H54 (cell line): Measurements from ENCODE around the gene PAK4.

Experiments used
- DNase-seq: peaks from one replicate; pipeline ENCODE4 v3.0.0; 2011; ENCODE audit warnings: low spot score, mixed read lengths; ENCODE audit not compliant: insufficient read length
- FAIRE-seq: peaks from 3 replicates; lab custom pipeline; 2011; peaks lifted over from hg19 to GRCh38; lab: Jason Lieb, UNC
- POLR2A ChIP-seq: IDR thresholded peaks from 2 replicates; pipeline ENCODE4 v1.6.1; 2011; ENCODE audit warnings: low read depth, mild to moderate bottlenecking, low read length

Gene PAK4

GRCh38 chr19:39174558-39175544 lies 49.3 kb downstream of the PAK4 start:
- no peak for FAIRE-seq
- DNase-seq: no peak
- TF ChIP-seq POLR2A: no peak

- no peak for DNase-seq
- no peak for TF ChIP-seq POLR2A
- no peak for FAIRE-seq
Measured at GRCh38 chr19:39175564-39175963, 50.0 kb downstream of the PAK4 start.

DNA sequence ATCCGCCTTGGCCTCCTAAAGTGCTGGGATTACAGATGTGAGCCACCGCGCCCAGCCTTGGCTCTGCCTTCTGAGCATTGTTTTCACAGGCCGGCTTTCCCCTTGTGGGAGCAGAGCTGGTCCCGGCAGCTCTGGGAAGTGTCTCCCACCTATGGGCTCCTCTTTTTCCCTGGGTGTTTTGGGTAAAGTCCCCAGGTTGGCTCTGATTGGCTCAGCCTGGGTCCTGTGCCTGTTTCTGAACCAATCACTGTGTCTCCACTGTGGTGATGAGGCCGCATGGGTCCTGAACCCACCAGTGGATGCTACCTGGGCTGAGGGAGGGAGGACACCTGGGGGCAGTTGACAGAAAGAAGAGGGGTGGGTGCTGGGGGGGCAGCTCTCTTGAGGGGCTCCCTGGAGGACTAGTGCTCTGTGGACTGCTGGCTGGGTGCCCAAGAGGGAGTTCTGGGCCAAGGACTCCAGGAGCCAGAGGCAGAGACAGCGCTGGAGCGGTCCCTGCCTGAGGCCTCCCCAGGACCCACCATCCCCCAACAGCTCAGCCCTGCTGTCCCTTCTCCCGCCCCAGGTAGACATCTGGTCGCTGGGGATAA lies 51.6 kb downstream of the PAK4 start:
- no peak for TF ChIP-seq POLR2A
- FAIRE-seq: no peak

DNA sequence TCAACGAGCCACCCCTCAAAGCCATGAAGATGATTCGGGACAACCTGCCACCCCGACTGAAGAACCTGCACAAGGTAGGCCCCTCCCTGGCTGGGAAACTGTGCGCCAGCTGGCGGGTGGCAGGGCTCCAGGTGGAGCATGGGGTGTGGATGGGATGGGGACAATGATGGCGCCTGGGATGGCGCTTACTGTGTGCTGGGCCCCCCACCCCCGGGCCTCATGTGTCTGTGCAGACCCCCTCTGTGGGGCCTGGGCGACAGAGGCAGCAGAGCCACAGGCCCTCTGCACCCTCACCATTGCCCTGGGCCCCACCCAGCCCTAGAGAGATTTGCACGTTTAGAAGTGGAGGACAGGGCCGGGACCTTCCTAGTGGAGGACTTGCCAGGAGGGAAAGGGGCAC lies 52.1 kb downstream of the PAK4 start:
- no peak for TF ChIP-seq POLR2A
- DNase-seq (no peak), FAIRE-seq (no peak)

More for the DNA sequence above, 51.6 kb downstream of the PAK4 start:
- DNase-seq: no peak

- DNase-seq (no peak), FAIRE-seq (no peak)
- TF ChIP-seq POLR2A: no peak
Measured at GRCh38 chr19:39178296-39179006, 52.9 kb downstream of the PAK4 start.

DNA sequence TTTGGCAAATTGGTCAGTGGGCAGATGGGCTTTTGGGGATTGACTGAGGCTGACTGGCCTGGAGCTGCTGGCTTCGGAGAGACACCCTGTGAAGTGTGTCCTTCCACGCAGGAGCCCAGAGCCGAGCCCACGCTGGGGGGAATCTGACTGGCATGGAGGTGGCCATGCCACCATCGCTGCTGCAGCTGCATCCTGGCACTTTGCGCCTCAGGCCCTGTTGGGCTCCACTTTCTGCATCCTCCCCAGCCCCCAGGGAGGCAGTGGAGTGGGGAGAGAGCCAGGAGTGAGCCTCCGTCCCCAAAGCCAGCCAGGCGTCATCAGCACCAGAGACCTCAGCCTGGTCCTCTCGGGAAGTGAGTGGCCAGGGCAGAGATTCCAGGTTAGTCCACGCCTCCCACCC lies 54.2 kb downstream of the PAK4 start:
- no peak for FAIRE-seq
- no peak for TF ChIP-seq POLR2A
- DNase-seq: no peak

DNA sequence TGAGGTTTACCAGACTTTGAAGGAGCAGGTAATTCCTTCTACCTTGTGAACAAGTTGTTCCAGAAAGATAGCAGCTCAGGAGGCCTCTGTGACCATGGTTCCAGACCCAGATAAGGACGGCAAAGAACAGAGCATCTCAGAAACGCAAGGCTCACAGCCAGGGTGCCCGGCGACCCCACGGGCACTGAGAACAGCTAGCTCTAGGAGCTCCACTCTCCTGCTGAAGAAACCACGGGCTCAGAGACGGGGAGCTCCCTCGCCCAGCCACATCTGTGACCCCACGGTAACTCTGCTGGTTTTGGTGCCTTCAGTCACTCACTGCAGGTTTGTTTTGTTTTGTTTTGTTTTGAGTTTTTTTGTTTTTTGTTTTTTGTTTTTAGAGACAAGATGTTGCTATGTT lies 55.2 kb downstream of the PAK4 start:
- no peak for DNase-seq
- FAIRE-seq: no peak
- no peak for TF ChIP-seq POLR2A

DNA sequence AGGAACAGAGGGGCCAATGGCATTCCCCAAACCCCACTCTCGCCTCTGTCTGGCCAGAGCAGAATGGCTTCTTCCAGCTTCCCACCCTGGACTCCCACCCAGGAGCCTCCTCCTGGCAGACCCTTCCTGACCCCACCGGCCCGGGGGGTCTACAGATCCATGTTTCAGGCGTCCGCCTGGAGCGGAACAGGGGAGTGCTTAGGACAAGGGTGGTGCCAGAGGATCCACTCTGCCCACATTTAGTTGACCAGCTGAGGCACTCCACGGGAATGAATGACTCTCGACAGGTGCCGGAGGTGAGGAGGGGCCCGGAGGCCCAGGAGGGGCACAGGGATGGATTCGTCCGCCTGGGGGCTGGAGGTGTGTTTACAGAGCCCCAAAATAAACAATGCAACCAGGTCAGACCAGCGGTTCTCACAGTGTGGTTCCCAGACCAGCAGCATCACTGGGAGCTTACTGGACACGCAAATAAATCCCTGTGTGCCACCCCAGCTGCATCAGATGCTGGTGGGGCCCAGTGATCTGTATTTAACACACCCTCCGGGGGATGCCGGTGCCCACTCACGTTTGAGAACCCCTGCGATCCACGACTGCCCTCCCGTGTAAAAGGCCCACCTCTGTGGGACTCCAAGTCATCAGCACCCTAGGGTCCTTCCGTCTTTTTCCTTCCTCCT lies 56.1 kb downstream of the PAK4 start:
- no peak for DNase-seq
- no peak for FAIRE-seq
- no peak for TF ChIP-seq POLR2A

DNA sequence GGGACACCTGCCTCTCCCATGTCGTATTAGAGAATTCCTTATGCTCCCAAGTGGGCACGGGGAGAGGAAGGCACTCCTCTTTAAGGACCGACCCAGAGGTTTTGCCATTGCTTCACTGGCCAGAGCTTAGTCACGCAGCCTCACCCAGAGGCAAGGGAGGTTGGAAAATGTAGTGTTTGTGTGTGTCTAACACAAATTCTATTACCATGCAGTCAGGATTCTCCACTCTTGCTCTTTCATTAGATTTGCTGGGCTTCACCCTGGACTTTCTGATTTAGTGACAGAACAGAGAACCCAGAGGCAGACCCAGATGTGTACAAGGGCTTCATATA lies 56.6 kb downstream of the PAK4 start:
- no peak for FAIRE-seq
- no peak for DNase-seq
- no peak for TF ChIP-seq POLR2A

DNA sequence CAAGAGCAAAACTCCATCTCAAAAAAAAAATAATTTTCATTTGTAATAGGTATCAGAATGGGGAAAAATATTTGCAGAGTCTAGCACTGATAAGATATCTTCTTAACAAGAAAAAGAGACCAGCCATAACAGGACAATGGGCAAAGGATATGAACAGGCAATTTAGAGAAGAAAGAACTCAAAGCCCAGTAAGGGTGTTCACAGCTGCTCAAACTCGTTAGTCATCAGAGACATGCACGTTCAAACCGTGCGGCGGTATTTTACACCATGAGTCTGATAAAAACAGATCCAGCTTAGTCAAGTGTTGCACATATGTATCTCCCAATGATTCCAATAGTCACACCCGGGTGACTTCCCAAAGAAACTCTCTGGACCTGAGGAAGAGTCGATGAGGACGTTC lies 57.5 kb downstream of the PAK4 start:
- no peak for TF ChIP-seq POLR2A
- FAIRE-seq (no peak), DNase-seq (no peak)

DNA sequence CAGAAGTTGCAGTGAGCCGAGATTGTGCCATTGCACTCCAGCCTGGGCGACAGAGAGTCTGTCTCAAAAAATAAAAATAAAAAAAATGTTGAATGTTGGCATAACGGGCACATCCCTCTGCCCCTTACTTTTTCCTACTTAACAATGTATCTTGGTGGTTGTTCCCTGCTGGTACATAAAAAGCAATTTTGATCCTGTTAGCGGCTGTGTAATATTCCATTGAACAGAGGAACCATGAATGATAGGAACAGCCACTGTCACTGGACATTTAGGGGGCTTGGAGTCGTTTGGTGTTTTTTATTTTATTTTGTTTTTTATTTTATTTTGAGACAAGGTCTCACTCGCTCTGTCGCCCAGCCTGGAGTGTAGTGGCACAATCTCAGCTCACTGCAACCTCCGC lies 60.8 kb downstream of the PAK4 start:
- DNase-seq (no peak), FAIRE-seq (no peak)
- TF ChIP-seq POLR2A: no peak

DNA sequence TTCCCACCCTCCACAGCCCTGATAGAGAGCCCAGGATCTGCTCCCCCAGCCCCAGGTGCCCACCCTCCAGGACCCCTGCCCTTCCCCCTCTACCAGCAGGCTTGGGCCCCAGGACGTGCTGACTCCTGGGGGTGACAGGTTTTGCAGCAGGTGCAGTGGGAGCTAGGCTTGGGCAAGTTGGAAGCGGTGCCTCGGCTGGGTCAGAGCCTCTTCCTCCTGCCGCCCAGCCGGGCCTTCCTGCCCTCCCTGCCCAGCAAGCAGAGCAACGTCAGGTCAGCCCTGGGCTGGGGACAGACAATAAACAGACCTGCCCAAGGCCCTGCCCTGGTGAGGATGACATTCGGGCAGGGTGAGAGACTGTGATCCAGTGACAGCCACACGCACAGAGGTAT lies 62.0 kb downstream of the PAK4 start:
- DNase-seq (no peak), FAIRE-seq (no peak)
- no peak for TF ChIP-seq POLR2A

DNA sequence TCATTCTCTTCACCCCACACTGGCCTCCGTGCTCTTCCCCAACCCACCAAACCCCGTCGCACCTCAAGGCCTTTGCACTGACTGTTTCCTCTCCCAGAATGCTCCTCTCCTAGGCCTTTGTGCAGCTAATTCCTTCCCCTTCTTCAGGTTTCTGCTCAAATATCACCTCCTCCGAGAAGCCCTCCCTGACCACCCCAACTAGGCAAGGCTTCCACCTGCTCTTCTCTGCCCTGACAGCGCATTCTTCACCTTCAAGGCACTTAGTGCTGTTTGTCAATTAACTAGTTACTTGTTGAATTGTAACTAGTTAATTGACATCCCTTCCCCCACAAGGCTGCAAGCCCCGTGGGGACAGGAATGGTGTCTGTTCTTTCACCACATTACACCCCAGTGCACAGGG lies 63.4 kb downstream of the PAK4 start:
- no peak for TF ChIP-seq POLR2A
- DNase-seq (no peak), FAIRE-seq (no peak)

DNA sequence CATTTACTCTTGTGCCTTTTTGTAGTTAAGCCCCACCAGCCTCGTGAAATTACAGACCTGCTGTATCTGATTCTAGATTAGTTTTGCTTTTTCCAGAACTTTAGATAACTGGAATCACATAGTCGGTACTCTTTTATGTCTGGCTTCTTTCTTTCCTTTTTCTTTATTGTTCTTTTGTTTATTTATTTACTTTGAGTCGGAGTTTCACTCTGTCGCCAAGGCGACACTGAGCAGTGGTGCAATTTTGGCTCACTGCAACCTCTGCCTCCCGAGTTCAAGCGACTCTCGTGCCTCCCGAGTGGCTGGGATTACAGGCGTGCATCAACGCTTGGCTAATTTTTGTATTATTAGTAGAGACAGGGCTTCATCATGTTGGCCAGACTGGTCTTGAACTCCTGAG lies 65.2 kb downstream of the PAK4 start:
- FAIRE-seq (no peak), DNase-seq (no peak)
- no peak for TF ChIP-seq POLR2A
